HepG2 (cell line): ENCODE results near the gene ANTXR1.
"Not testable (repeated sequence)": the region's sequence is repeated elsewhere in the genome, so short reads cannot be mapped to it uniquely, and the experiment has no call there.

ENCODE experiments used
- BHLHE40 ChIP-seq: IDR thresholded peaks from 2 replicates; pipeline ENCODE4 v1.6.1; 2011; ENCODE audit warnings: low read length, improper control_type of control experiment
- EHMT2 ChIP-seq: fragments of 200-600 bp; sonication (generic); IDR thresholded peaks from 2 replicates; pipeline ENCODE4 v1.7.0; 2017; ENCODE audit warnings: antibody characterized with exemption, low read depth, low read length, borderline replicate concordance
- FOXM1 ChIP-seq: sonication (generic); formaldehyde crosslinking; IDR thresholded peaks from 2 replicates; pipeline ENCODE4 v1.5.0; 2020; ENCODE audit warnings: missing genetic modification reagents
- HDAC2 ChIP-seq: sonication (generic); formaldehyde crosslinking; IDR thresholded peaks from 2 replicates; pipeline ENCODE4 v1.4.0; 2020; ENCODE audit warnings: missing genetic modification reagents
- MAF1 ChIP-seq: sonication (generic); formaldehyde crosslinking; IDR thresholded peaks from 2 replicates; pipeline ENCODE4 v1.5.0; 2020; ENCODE audit warnings: missing genetic modification reagents, borderline replicate concordance
- MYC ChIP-seq: sonication (generic); formaldehyde crosslinking; IDR thresholded peaks from 2 replicates; pipeline ENCODE4 v1.9.0; 2021; ENCODE audit warnings: missing genetic modification reagents, borderline replicate concordance
- POLR2A ChIP-seq, 2 experiments: IDR thresholded peaks; 2 replicates each; pipeline ENCODE4 v1.6.1; 2011; ENCODE audit warnings: low read depth in 2 of 2, low read length in 2 of 2, mild to moderate bottlenecking in 1 of 2, moderate library complexity in 1 of 2; ENCODE audit not compliant: insufficient read depth in 1 of 2
- POLR2AphosphoS5 ChIP-seq: IDR thresholded peaks from 2 replicates; pipeline ENCODE4 v1.6.1; 2012; ENCODE audit warnings: low read depth, low read length
- ZNF207 ChIP-seq: fragments of 450-650 bp; IDR thresholded peaks from 2 replicates; pipeline ENCODE4 v1.6.1; 2016; ENCODE audit warnings: antibody characterized with exemption, borderline replicate concordance
- TF ChIP-seq, protein P1 (sequence below): sonication (generic); formaldehyde crosslinking; IDR thresholded peaks from 2 replicates; pipeline ENCODE4 v1.5.0; 2020; ENCODE audit warnings: mild to moderate bottlenecking, missing genetic modification reagents, moderate library complexity
- TF ChIP-seq, protein P2 (sequence below): IDR thresholded peaks from 2 replicates; pipeline ENCODE4 v1.6.1; 2018; ENCODE audit warnings: missing genetic modification reagents, mild to moderate bottlenecking, missing compliant biosample characterization
- TF ChIP-seq, protein P3 (sequence below): IDR thresholded peaks from 2 replicates; pipeline ENCODE4 v1.6.1; 2012; ENCODE audit warnings: inconsistent platforms

DNA sequence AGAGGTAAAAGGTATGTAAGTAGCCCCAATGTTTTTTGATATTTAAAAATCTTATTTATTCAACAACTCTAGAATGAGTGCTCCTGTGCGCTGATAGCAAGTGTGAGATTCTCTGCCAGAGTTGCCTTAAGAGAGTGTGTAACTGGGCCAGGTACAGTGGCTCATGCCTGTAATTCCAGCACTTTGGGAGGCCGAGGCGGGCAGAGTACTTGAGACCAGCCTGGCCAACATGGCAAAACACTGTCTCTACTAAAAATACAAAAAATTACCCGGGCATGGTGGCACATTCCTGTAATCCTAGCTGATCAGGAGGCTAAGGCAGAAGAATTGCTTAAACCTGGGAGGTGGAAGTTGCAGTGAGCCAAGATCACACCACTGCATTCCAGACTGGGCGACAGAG is 161.2 kb downstream of the ANTXR1 start:
- TF ChIP-seq, protein P1, sequence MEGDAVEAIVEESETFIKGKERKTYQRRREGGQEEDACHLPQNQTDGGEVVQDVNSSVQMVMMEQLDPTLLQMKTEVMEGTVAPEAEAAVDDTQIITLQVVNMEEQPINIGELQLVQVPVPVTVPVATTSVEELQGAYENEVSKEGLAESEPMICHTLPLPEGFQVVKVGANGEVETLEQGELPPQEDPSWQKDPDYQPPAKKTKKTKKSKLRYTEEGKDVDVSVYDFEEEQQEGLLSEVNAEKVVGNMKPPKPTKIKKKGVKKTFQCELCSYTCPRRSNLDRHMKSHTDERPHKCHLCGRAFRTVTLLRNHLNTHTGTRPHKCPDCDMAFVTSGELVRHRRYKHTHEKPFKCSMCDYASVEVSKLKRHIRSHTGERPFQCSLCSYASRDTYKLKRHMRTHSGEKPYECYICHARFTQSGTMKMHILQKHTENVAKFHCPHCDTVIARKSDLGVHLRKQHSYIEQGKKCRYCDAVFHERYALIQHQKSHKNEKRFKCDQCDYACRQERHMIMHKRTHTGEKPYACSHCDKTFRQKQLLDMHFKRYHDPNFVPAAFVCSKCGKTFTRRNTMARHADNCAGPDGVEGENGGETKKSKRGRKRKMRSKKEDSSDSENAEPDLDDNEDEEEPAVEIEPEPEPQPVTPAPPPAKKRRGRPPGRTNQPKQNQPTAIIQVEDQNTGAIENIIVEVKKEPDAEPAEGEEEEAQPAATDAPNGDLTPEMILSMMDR = not testable (repeated sequence)
- TF ChIP-seq ZNF207; MAF1 (CRISPR knock-in tag); EHMT2; FOXM1 (CRISPR knock-in tag); POLR2AphosphoS5; POLR2A (IDR thresholded peaks at IDR 0.05; ENCODE audit: insufficient read depth in 1 of 2, low read depth in 2 of 2, low read length in 2 of 2); HDAC2 (CRISPR knock-in tag); MYC (CRISPR knock-in tag); BHLHE40: not testable (repeated sequence)
- TF ChIP-seq, protein P2, sequence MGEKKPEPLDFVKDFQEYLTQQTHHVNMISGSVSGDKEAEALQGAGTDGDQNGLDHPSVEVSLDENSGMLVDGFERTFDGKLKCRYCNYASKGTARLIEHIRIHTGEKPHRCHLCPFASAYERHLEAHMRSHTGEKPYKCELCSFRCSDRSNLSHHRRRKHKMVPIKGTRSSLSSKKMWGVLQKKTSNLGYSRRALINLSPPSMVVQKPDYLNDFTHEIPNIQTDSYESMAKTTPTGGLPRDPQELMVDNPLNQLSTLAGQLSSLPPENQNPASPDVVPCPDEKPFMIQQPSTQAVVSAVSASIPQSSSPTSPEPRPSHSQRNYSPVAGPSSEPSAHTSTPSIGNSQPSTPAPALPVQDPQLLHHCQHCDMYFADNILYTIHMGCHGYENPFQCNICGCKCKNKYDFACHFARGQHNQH (CRISPR knock-in tag) = not testable (repeated sequence)
- TF ChIP-seq, protein P3, sequence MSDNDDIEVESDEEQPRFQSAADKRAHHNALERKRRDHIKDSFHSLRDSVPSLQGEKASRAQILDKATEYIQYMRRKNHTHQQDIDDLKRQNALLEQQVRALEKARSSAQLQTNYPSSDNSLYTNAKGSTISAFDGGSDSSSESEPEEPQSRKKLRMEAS = not testable (repeated sequence)
